NCI-H345 treated with DMSO at 0.1 percent for 48 hours (cell line): ENCODE results near the gene GALNT18.

Source experiments
- DNase-seq: peaks from one replicate; lab custom pipeline; 2025; ENCODE audit not compliant: unreplicated experiment; lab: John Stamatoyannopoulos, UW

GALNT18 gene

GRCh38 chr11:11391796-11392463 is 229.9 kb downstream of the GALNT18 start:
- no peak for DNase-seq

GRCh38 chr11:11391169-11391568 is 230.6 kb downstream of the GALNT18 start:
- DNase-seq: no peak

DNA sequence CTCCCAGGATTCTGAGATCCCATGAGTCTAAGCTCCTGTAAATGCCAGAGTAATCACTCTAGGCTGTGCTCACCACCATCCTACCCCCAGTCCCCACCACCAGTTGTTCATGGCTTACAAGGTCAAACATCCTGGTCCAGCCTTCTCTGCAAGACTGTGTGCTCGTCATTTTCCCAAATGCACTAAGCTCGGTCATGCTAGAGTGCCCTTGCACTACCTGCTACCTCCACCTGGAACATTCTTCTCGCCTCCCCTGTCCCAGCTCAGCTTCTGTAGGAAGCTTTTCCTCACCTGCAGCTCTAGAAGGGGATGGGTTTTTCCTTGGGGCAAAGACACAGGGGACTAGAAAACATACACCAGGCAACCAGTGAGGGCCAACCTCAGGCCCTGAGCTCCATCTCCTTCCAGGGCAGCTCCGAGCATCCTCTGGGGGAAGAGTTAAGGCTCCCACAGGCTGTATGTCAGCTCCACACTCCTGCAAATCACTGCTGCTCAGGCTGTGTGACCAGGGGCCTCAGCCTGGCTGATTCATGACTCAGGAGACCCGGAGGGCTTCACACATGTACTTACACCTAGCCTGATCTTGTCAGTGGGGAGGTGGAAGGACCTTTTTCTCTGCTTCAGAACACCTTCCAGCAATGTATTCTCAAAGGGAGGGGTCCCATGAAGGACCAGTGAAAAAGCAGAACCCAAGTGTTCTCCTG is 231.6 kb downstream of the GALNT18 start:
- no peak for DNase-seq

- no peak for DNase-seq
Observed at GRCh38 chr11:11389238-11389637, 232.6 kb downstream of the GALNT18 start.

DNA sequence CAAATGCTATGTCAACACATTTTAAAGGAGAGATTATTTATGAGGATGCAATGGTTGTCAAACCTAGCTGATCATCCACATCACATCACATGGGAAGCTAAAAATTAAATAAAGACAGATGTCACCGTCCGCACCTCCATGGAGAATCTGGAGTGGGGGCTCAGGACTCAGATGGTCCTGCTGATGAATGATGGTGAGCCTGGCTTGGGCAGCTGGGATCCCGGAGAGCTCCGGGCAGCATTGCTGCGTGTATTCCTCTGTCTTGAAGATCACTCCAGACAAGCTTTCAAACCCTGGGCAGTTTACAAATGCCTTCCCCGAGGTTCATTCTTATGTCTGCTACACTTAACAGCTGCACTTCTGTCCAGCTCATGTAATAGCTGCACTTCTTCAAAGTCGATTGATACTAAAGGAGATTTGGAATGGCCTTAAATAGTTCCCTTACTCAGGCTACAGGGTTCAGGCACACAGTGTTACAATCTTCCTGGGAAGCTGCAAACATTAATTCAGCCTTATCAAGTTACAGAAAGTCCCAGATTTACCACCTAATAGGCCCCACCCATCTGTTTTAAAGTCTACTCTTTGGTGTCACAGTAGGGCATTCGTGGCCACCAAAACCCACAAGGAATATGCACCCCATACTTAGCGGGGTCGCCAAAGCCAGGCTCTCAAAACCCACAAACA is 234.0 kb downstream of the GALNT18 start:
- no peak for DNase-seq

- DNase-seq: no peak
Observed at GRCh38 chr11:11387207-11387606, 234.6 kb downstream of the GALNT18 start.

GRCh38 chr11:11384829-11385228 is 237.0 kb downstream of the GALNT18 start:
- DNase-seq: no peak

DNA sequence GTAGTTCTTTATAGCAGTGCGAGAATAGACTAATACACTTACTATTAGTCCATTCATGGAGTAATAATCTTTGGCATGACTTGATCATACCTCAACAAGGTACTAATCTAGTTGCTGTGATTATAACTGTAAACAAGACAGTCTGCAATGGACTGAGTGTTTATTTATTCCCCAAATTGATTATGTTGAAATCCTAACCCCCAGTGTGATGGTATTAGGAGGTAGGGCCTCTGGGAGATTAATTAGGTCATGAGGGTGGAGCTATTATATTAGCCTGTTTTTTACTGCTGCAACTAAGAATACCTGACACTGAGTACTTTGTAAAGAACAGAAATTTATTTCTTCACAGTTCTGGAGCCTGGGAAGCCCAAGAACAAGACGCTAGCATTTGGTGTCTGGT is 237.8 kb downstream of the GALNT18 start:
- DNase-seq: no peak

DNA sequence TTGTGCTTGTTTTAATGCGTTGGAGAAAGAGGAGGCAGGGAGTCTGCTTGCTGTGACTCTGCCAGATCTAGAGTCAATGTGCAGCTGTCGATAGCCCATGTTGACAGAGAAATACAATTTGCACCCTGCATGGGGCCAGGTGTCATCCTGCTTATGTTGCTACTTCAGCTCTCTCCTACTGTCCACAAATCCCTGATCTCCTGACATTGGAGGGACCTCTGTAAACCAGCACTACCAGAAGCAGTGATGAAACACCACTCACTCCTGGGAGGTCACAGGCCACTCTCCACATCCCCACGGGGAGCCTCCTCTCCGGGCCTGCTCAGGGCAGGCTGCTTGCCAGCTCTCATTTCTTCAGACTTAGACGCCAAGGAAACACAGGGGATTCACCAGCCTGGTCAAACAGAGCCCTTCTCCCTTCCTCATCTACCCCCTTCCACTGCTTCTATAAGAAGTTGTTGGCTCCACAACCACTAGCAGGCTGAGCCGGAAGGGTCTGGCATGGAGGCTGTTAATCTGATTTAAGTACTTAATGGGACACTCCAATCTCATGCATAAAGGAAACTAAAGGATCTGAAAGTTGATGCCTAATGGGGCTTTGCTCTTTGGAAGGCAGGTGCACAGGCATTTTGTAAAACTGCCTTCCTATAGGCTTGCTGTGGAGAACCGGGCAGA is 238.8 kb downstream of the GALNT18 start:
- DNase-seq: peak; percentile 81

DNA sequence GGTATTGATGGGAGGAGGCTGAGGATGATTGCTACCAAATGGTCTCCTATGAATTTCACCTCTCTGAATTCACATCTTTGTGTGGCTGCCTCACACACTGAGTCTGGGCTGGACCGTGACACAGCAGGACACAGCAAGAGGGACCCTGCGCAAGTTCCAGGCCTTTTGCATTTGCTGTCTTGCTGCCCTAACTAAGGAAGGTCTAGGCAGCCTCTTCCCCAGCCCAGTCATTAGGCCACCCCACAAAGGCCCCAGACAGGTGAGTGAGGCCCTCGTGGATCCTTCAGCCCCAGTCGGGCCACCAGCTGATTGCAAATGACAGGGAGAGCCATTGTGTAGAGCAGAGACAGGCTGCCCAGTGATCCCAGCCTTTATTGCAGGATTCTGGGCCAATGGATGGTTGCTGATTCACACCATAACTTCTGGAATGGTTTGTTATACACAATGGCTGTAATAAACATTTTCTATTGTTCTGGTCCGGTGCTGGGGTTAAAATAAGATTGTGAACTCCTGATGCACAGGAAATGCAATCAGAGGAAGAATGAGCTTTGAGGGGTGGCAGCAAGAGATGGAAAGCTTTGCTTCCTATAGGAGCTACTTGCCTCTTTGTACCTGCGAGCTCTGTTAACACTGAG is 240.2 kb downstream of the GALNT18 start:
- no peak for DNase-seq

GRCh38 chr11:11380883-11381282 is 240.9 kb downstream of the GALNT18 start:
- DNase-seq: no peak

DNA sequence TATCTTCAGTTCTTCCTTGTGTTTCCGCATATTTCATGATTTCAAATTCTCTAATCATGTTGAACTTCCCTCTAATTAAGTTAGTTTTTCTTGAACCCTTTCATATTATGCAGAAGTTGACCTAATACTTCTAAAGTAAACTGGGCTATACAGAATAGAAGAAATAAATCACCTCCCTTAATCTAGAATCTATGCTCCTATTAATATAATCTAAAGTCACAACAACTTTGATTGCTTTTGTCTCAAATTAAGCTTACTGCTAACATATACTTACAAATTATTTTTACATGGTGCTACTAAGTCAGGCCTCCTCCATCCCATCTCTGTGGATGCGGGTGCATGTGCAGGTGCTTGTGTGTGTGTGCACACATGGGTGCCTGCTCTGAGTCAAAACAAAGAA is 241.5 kb downstream of the GALNT18 start:
- DNase-seq: no peak

GRCh38 chr11:11379661-11380060 is 242.1 kb downstream of the GALNT18 start:
- no peak for DNase-seq

DNA sequence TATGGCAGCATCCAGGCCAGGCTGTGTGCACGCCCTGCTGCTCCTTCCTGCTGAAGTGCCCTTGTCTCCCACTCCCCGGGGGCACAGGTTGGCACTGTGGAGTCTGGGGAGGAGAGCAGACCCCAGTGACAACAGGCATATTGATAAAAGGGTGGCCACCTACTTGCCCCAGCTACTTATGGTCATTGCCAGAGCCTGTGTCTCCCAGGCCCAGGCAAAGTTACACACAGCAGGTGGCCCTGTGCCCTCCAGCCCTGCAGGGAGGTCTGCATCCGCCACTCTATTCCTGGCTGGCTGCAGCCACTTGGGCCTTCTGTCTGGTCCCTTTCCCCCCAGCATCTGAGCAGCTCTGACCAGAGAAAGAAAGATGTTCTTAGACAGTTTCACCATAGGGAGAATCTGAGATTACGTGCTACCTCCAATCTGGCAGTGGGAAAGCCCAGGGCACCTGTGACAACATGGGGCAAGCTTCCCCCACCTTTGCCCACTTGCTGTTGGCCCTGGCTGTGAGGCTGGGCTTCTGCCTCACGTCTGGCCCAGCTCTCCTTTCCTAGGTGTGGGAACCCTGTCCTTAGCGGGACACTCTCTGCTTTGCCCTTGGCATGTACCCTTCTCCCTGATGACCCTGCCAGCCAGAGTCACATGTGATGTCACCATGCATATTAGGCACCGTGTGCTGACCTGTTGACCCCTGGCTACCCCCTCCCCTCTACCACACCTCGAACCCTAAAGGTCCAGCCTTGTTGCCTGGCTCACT is 243.4 kb downstream of the GALNT18 start:
- DNase-seq: no peak

DNA sequence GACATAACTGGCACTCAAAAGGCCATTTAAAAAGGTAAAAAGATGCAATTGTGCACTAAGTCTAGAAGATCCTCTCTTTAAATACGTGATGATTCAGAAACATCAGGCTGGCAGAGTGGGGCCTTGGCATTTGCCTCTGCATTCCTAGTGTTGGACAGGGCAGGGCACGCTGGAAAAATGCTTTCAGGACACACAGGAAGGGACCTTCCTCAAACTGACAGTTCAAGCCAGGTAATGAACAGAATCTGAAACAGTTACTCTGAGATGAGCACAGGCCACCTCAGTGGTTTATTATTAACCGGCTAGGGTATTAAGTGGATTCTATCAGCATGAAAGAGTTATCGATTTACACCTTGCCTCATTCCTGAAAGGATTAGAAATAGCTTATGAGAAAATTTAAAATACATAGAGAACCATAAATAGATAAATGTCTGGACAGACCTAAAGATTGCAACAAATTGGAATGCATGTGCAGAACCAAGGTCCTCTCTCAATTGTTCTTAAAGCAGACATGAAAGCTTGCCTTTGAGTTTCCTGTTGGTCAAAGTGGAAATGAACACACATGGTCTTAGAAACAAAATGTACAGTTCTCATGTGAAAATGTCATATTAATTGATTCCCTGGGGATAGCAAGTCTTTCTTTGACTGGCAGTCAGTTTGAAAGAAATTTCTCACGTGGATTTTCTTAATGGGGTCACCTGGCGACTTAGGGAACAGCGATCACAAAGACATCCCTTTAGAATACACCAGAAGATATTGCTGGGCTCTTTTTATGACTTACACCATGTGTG is 247.3 kb downstream of the GALNT18 start:
- DNase-seq: no peak

GRCh38 chr11:11373934-11374333 is 247.9 kb downstream of the GALNT18 start:
- DNase-seq: no peak

GRCh38 chr11:11372461-11372860 is 249.3 kb downstream of the GALNT18 start:
- DNase-seq: no peak

DNA sequence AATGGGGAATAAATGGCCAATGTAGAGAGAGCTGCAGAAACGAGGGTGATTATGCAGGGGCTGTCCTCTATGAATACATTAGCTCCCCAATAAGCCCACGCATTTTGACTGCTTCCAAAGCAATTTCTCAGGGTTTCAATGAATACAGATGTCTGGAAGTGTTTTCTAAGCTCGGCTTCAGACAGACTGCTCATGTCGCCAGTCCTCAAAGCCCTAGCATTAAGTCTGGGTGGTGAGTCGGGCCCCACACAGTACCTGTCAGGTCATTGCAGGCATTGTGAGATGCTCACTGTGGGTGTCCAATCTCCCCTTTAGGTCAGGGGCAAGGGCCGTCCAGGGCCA is 250.9 kb downstream of the GALNT18 start:
- no peak for DNase-seq

- no peak for DNase-seq
Observed at GRCh38 chr11:11370255-11370961, 251.4 kb downstream of the GALNT18 start.
